Measurements from ENCODE around the gene APIP.

GRCh38 chr11:34877375-34877975, 38.7 kb downstream of the APIP start:
- TF ChIP-seq, protein P1, sequence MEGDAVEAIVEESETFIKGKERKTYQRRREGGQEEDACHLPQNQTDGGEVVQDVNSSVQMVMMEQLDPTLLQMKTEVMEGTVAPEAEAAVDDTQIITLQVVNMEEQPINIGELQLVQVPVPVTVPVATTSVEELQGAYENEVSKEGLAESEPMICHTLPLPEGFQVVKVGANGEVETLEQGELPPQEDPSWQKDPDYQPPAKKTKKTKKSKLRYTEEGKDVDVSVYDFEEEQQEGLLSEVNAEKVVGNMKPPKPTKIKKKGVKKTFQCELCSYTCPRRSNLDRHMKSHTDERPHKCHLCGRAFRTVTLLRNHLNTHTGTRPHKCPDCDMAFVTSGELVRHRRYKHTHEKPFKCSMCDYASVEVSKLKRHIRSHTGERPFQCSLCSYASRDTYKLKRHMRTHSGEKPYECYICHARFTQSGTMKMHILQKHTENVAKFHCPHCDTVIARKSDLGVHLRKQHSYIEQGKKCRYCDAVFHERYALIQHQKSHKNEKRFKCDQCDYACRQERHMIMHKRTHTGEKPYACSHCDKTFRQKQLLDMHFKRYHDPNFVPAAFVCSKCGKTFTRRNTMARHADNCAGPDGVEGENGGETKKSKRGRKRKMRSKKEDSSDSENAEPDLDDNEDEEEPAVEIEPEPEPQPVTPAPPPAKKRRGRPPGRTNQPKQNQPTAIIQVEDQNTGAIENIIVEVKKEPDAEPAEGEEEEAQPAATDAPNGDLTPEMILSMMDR (IDR thresholded peaks at IDR 0.05), result no peak
- TF ChIP-seq POLR2AphosphoS5 (IDR thresholded peaks at IDR 0.05) (no peak), POLR2A (IDR thresholded peaks at IDR 0.05; ENCODE audit: low read depth) (no peak)
